ENCODE measurements around the gene DPH2. TPM values are rescaled to one million over a fixed set of nuclear protein-coding genes. Genes with fewer than 3 reads are reported as not detected.

DPH2 gene
- total RNA-seq, 1 donor from 2014 or later: 15.0 TPM

DNA sequence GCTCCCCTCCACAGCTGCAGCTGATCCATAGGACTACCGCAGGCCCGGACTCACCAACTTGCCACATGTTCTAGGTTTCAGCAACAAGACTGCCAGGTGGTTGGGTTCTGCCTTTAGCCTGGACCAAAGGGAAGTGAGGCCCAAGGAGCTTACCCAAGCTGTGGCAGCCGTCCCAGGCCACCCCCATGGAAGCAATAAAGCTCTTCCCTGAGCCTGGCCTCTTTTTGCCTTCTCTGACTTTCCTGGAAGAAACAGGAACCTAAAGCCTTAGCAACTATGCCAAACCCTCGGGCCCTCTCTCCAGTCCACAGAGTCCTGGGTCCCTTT lies 38.9 kb upstream of the DPH2 start:
- Histone ChIP-seq H3K4me1 (peaks cover 28% of the 10 kb centered on the region), H3K36me3 (peaks cover 15% of the 10 kb centered on the region), H3K27me3 (ENCODE audit: low read depth) (peaks cover 20% of the 10 kb centered on the region), H3K4me3 (no peak overlapping the region), H3K9me3 (no peaks in the 10 kb centered on the region), H3K27ac (no peak overlapping the region)
- TF ChIP-seq, protein P1, sequence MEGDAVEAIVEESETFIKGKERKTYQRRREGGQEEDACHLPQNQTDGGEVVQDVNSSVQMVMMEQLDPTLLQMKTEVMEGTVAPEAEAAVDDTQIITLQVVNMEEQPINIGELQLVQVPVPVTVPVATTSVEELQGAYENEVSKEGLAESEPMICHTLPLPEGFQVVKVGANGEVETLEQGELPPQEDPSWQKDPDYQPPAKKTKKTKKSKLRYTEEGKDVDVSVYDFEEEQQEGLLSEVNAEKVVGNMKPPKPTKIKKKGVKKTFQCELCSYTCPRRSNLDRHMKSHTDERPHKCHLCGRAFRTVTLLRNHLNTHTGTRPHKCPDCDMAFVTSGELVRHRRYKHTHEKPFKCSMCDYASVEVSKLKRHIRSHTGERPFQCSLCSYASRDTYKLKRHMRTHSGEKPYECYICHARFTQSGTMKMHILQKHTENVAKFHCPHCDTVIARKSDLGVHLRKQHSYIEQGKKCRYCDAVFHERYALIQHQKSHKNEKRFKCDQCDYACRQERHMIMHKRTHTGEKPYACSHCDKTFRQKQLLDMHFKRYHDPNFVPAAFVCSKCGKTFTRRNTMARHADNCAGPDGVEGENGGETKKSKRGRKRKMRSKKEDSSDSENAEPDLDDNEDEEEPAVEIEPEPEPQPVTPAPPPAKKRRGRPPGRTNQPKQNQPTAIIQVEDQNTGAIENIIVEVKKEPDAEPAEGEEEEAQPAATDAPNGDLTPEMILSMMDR (IDR thresholded peaks at IDR 0.05): no peak
- ATAC-seq (no peak), DNase-seq (no peak)
- intact Hi-C loops (cut with DNase I): no loop called here

DNA sequence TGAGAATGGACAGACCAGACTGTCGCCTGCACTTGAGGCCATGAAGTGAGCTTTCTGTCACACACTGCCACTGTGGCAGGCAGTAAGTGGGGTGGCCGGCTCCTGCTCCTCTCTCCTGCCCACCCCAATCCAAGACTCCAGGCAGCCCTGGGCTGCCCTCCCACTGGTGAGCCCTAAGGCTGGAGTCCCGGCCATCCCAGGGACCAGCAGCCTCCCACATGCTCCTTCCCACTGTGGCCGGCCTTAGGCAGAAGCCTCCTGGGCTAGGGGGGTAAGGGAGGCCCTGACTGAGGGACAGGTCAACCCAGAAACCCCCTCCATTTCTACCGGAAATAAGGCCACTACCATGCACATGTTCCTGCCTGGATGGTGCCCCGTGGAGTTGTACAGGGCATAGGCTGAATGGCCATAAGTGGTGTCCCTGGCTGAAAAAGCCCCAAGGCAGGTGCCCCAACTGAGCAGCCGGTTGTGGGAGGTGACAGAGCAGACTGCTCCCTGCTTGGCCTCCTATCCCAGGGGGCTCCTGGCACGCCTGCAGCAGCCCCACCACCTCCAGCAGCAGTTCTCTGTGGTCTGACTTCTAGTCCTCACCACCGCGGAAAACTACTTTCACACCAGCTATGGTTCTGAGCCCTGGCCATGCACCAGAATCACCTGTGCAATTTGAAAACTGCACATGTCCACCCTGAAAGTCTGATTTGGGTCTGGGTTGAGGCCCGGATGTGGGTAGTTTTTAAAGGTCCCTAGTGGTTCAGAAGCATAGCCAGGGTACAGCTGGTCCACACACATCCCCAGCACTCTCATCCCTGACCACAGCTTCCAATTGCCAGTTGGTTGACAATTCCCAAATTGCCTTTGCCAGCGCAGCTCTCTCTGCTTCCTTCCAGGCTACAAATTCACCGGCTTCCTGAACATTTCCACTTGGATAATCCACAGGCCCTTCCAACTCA lies 37.8 kb upstream of the DPH2 start:
- Histone ChIP-seq H3K9me3 (no peaks in the 10 kb centered on the region), H3K27me3 (ENCODE audit: low read depth) (peaks cover 21% of the 10 kb centered on the region), H3K4me3 (no peak overlapping the region), H3K36me3 (peaks cover 7% of the 10 kb centered on the region), H3K27ac (no peak overlapping the region), H3K4me1 (peaks cover 35% of the 10 kb centered on the region)
- intact Hi-C loops (cut with DNase I): no loop called here
- TF ChIP-seq, protein P1 (IDR thresholded peaks at IDR 0.05): no peak
- DNase-seq (no peak), ATAC-seq (no peak)

DNA sequence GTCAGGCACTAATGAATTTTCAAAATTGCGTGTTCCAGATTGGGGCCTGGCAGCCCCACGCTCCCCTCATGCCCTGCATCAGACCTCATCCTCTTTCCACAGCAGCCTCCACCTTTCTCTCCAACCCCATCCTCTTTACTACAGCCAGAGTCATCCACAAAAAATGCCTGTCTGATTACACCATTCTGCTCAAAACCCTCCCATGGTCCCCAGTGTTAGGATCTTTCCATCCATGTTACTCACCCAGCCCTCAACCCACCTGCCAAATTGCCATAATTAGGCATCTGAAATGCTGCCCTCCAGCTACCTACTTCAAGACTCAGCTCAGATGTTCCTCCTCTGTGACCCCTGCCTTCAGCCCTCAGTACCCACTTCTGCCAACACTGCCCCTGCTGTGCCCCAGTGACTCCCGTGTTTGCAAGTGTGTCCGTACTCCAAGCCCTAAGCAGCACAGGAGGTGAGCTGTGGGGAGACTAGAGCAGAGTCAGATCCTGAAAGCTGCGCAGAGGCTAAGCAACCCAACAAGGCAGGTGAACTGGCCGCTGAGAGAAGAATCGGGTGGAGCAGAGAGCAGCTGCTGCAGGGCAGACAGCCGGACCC lies 36.9 kb upstream of the DPH2 start:
- intact Hi-C loops (cut with DNase I): no loop called here
- peaks cover 35% of the 10 kb centered on the region for H3K4me1 ChIP-seq
- H3K4me3 ChIP-seq: peak overlapping the region; percentile 51
- H3K27ac ChIP-seq: no peak overlapping the region
- peaks cover 7% of the 10 kb centered on the region for H3K36me3 ChIP-seq
- ATAC-seq (peak in 1 of 2 donors; percentile 5), DNase-seq (no peak)
- H3K9me3 ChIP-seq: no peaks in the 10 kb centered on the region
- TF ChIP-seq, protein P1 (IDR thresholded peaks at IDR 0.05): no peak
- H3K27me3 ChIP-seq (ENCODE audit: low read depth): peaks cover 21% of the 10 kb centered on the region

DNA sequence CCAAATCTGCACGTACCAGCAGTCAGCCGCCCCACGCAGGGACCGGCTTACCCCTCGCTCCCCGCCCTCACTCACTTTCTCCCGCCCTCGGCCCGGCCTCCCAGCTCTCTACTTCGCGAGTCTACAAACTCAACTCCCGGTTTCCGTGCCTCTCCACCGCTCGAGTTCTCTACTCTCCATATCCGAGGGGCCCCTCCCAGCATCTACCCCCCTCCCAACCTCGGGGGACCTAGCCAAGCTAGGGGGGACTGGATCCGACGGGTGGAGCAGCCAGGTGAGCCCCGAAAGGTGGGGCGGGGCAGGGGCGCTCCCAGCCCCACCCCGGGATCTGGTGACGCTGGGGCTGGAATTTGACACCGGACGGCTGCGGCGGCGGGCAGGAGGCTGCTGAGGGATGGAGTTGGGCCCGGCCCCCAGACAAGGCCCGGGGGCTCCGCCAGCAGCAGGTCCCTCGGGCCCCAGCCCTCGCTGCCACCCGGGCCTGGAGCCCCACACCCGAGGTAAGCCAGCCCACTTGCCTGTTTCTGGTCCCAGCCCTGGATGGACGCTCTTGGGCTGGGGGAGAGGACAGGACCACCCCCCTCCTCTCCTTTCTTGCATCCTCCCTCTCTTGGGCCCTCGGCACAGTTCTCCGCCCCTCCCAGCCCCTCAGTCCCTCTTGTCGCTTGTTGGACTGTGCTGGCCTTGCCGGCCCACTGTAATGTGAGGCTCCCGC lies 36.3 kb upstream of the DPH2 start, which contains the start of gene ARTN:
TSS of gene ARTN (plus strand) at position 416 of the 715 bp plus-strand sequence. CDS start 1,856 bp downstream, outside the sequence.
- Histone ChIP-seq H3K27ac (no peak within 1 kb of the TSS), H3K9me3 (no peaks in the 10 kb centered on the region), H3K36me3 (peaks cover 7% of the 10 kb centered on the region), H3K4me1 (peaks cover 35% of the 10 kb centered on the region), H3K4me3 (peak within 1 kb of the TSS; percentile 51), H3K27me3 (ENCODE audit: low read depth) (peaks cover 21% of the 10 kb centered on the region)
- intact Hi-C loops (cut with DNase I): no loop called here
- peak; percentile 62 to 73 for ATAC-seq
- DNase-seq: no peak
- TF ChIP-seq, protein P1 (IDR thresholded peaks at IDR 0.05): no peak
